Large intestine (tissue), 3 donors: ENCODE measurements around the gene NACA. TPM values are rescaled to one million over a fixed set of nuclear protein-coding genes. Genes with fewer than 3 reads are reported as not detected.
A peak's percentile ranks its signal among the peaks of the same experiment; 100 is the strongest.
"Not testable (repeated sequence)": the region's sequence is repeated elsewhere in the genome, so short reads cannot be mapped to it uniquely, and the experiment has no call there.

Experiments
- DNase-seq, 2 donors: peaks; one replicate each; pipeline versions ENCODE4 v3.0.0 to v3.0.0-alpha.2; 2013
- H3K27ac ChIP-seq: one replicate; pipeline ENCODE4 v1.5.1; 2013; ENCODE audit warnings: low read length
- H3K27me3 ChIP-seq: 2 replicates; pipeline ENCODE4 v1.6.1; 2013; ENCODE audit warnings: low read length; ENCODE audit not compliant: control insufficient read depth, insufficient read depth
- H3K36me3 ChIP-seq: 2 replicates; pipeline ENCODE4 v1.6.1; 2013; ENCODE audit warnings: low read length; ENCODE audit not compliant: control insufficient read depth, insufficient read depth
- H3K4me1 ChIP-seq: one replicate; pipeline ENCODE4 v1.6.1; 2013; ENCODE audit warnings: low read length; ENCODE audit not compliant: control insufficient read depth, insufficient read depth
- H3K4me3 ChIP-seq: one replicate; pipeline ENCODE4 v1.5.1; 2013; ENCODE audit warnings: low read length
- H3K9me3 ChIP-seq: one replicate; pipeline ENCODE4 v1.6.1; 2013; ENCODE audit warnings: mild to moderate bottlenecking, low read depth, low read length, moderate library complexity; ENCODE audit not compliant: control insufficient read depth
- WGBS: methylation state at CpG from one replicate; pipeline ENCODE4 v1.1.5; 2013; ENCODE audit warnings: low lambda C conversion rate; ENCODE audit not compliant: insufficient coverage; 5-methylcytosine and 5-hydroxymethylcytosine counted together
- polyA plus RNA-seq: library from polyadenylated mRNA; unstranded; fragments of 120-200 nt; gene quantifications from one replicate; pipeline ENCODE4 v1.2.1, GENCODE V29; 2013

The NACA gene
- polyA plus RNA-seq, 1 donor = 2,608 TPM

- H3K4me3 ChIP-seq = no peak overlapping the region
- no peaks in the 10 kb centered on the region for H3K27me3 ChIP-seq
- WGBS = no CpG with 5 or more reads among the region's 11 CpGs
- no peak overlapping the region for H3K27ac ChIP-seq
- H3K36me3 ChIP-seq = peaks cover 3% of the 10 kb centered on the region
- no peak for DNase-seq
- peaks cover 5% of the 10 kb centered on the region for H3K4me1 ChIP-seq
- H3K9me3 ChIP-seq = no peaks in the 10 kb centered on the region
Observed at GRCh38 chr12:56728139-56728861, 3.2 kb upstream of the NACA start.

- not testable (repeated sequence) for DNase-seq, H3K4me3 ChIP-seq, H3K27me3 ChIP-seq, H3K9me3 ChIP-seq
- no CpG with 5 or more reads among the region's 15 CpGs for WGBS
- peaks cover 21% of the 10 kb centered on the region for H3K4me1 ChIP-seq
- H3K27ac ChIP-seq = peak overlapping the region; percentile 88
- peaks cover 12% of the 10 kb centered on the region for H3K36me3 ChIP-seq
Observed at GRCh38 chr12:56726196-56726675, 1.1 kb upstream of the NACA start.

- H3K9me3 ChIP-seq = no peaks in the 10 kb centered on the region
- peaks cover 17% of the 10 kb centered on the region for H3K36me3 ChIP-seq
- no peaks in the 10 kb centered on the region for H3K27me3 ChIP-seq
- no peak for DNase-seq
- H3K4me3 ChIP-seq = peak overlapping the region; percentile 88
- peak overlapping the region; percentile 88 for H3K27ac ChIP-seq
- 18% methylated on average over 3 of the region's 7 CpGs for WGBS
- peaks cover 26% of the 10 kb centered on the region for H3K4me1 ChIP-seq
Observed at GRCh38 chr12:56725723-56726102, 614 bp upstream of the NACA start.

GRCh38 chr12:56724701-56724971, 463 bp downstream of the NACA start:
- Histone ChIP-seq H3K9me3 (no peaks in the 10 kb centered on the region), H3K27ac (peak overlapping the region; percentile 88), H3K4me3 (peak overlapping the region; percentile 88), H3K27me3 (no peaks in the 10 kb centered on the region), H3K4me1 (peaks cover 29% of the 10 kb centered on the region), H3K36me3 (peaks cover 28% of the 10 kb centered on the region)
- no peak for DNase-seq
- WGBS = no CpG with 5 or more reads among the region's 9 CpGs

- H3K27me3 ChIP-seq = no peaks in the 10 kb centered on the region
- peak; percentile 63 to 80 for DNase-seq
- H3K4me1 ChIP-seq = peaks cover 33% of the 10 kb centered on the region
- peak overlapping the region; percentile 88 for H3K4me3 ChIP-seq
- peak overlapping the region; percentile 88 for H3K27ac ChIP-seq
- 0% methylated on average over 2 of the region's 14 CpGs for WGBS
- H3K36me3 ChIP-seq = peaks cover 33% of the 10 kb centered on the region
- no peaks in the 10 kb centered on the region for H3K9me3 ChIP-seq
Observed at GRCh38 chr12:56723889-56724700, 1.0 kb downstream of the NACA start.

GRCh38 chr12:56723352-56723751, 1.7 kb downstream of the NACA start:
- Histone ChIP-seq H3K9me3 (no peaks in the 10 kb centered on the region), H3K4me3 (peak overlapping the region; percentile 88), H3K4me1 (peaks cover 38% of the 10 kb centered on the region), H3K27ac (peak overlapping the region; percentile 88), H3K36me3 (peaks cover 39% of the 10 kb centered on the region), H3K27me3 (no peaks in the 10 kb centered on the region)
- no peak for DNase-seq
- 21% methylated on average over 2 of the region's 3 CpGs for WGBS

- Histone ChIP-seq H3K36me3 (peaks cover 39% of the 10 kb centered on the region), H3K27ac (no peak overlapping the region), H3K4me3 (peak overlapping the region; percentile 88), H3K4me1 (peaks cover 38% of the 10 kb centered on the region), H3K9me3 (no peaks in the 10 kb centered on the region), H3K27me3 (no peaks in the 10 kb centered on the region)
- WGBS = 20% methylated on average over 1 of the region's 4 CpGs
- DNase-seq = peak in 1 of 2 donors; percentile 62
Observed at GRCh38 chr12:56722832-56723231, 2.3 kb downstream of the NACA start.

GRCh38 chr12:56721721-56722120, 3.4 kb downstream of the NACA start:
- no peaks in the 10 kb centered on the region for H3K9me3 ChIP-seq
- peaks cover 38% of the 10 kb centered on the region for H3K4me1 ChIP-seq
- H3K4me3 ChIP-seq = no peak overlapping the region
- no CpG with 5 or more reads among the region's 2 CpGs for WGBS
- DNase-seq = no peak
- no peaks in the 10 kb centered on the region for H3K27me3 ChIP-seq
- peaks cover 46% of the 10 kb centered on the region for H3K36me3 ChIP-seq
- no peak overlapping the region for H3K27ac ChIP-seq

GRCh38 chr12:56721216-56721615, 3.9 kb downstream of the NACA start:
- Histone ChIP-seq H3K27ac (no peak overlapping the region), H3K27me3 (no peaks in the 10 kb centered on the region), H3K4me1 (peaks cover 38% of the 10 kb centered on the region), H3K4me3 (no peak overlapping the region), H3K36me3 (peaks cover 51% of the 10 kb centered on the region), H3K9me3 (no peaks in the 10 kb centered on the region)
- no peak for DNase-seq
- WGBS = no CpG with 5 or more reads among the region's 2 CpGs

DNA sequence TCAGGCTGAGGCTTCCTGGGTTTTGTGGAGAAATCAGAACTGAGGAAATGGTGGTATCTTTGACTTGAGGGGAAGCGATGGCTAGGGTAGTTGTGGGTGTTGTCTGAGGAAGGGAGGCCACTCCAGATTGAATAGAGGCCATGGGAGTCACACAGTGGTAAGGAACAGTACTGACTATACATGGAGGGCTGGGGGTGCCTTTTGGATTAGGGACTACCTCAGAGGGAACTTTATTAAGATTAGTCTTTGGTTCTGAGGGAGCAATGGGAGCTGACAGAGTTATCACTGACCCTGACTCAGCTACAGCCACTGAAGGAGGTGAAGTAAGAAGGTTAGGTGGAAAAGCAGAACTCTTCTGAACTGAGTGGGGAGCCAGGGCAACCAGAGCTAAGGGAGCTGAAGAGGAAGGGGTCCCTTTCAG, 4.4 kb downstream of the NACA start:
- H3K4me1 ChIP-seq = peaks cover 34% of the 10 kb centered on the region

More for the DNA sequence above, 4.4 kb downstream of the NACA start:
- Histone ChIP-seq H3K4me3 (no peak overlapping the region), H3K27me3 (no peaks in the 10 kb centered on the region), H3K36me3 (peaks cover 55% of the 10 kb centered on the region), H3K27ac (no peak overlapping the region), H3K9me3 (no peaks in the 10 kb centered on the region)
- DNase-seq = no peak
- no CpG with 5 or more reads among the region's 1 CpG for WGBS
